Epidermal melanocyte (primary cell): ENCODE results near the gene TBC1D16.

Source experiments
- DNase-seq: peaks from one replicate; pipeline ENCODE4 v3.0.0; 2011; ENCODE audit warnings: low spot score; ENCODE audit not compliant: insufficient read length

The TBC1D16 gene

DNA sequence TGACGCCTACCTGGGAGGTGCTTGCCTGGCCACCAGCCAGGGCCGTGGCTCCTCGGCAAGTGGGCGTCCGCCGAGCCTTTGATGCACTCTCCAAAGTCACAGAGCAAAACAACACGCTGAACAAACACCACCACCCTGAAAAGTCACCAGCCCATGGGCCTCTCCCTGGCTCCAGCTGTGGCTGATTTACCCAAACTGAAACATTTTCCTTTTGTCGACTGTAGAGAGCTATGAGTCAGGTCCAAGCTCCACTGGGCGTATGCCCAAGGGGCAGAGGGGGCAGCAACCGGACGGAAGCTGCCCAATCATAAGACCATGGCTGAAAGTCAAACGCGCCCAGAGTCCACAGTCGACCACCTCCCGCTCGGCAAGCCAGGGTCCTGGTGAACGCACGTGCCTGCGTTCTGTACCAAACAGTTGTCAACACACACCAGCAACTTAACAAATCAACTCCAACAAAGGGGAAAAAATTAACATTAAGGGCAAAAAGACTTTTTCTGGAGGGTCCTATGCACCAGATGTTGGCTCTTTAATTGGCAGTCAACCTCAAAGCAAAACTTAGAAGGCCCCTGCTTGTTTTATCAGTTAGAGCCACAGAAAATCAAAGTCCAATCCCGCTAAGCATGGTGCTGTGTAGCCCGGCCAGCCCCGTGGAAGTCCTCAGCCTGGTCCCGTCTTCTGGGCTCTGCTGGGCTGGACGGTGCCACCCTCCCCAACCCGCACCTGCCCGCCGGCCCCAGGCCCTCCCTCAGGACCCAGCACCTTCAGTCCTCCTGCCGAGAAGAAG lies 47.3 kb downstream of the TBC1D16 start:
- no peak for DNase-seq

DNA sequence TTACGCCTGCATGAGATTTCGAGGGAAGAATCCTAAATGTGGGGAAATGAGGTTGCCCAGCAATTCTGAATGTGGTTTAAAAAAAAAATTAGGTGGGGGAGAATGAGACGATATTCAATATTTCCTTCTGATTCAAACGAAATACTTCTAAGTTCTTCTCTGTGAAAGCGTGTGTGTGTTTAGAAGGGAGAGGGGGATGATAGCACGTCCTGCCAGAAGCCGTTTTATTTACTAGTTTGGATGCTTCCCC lies 47.8 kb downstream of the TBC1D16 start:
- no peak for DNase-seq

DNA sequence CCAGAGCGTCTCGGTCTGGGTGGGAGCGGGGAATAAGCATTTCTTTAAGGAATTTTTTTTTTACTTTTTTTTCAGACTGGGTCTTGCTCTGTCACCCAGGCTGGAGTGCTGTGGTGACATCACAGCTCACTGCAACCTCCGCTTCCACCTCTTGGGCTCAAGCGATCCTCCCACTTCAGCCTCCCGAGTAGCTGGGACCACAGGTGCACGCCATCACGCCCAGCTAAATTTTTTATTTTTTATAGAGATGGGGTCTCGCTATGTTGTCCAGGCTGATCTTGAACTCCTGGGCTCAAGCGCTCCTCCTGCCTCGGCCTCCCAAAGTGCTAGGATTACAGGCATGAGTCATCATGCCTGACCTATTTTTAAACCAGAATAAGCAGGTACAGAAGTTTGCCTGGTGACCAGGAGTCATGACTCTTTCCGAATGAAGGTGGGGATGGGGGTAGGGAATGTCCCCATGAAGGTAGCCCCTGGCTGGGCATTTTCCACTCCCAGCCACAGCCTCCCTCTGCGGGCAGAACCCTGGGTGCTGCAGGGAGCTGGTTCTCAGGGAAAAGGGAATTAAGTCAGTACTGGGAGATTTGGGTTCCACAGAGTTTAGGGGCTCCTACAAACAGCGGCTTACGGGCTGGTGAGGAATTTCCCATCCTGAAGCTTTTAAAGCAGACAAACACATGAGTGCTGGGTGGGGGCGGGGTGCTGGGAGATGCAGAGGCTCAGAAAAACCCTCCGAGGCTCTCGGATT lies 48.3 kb downstream of the TBC1D16 start:
- DNase-seq, result no peak

DNA sequence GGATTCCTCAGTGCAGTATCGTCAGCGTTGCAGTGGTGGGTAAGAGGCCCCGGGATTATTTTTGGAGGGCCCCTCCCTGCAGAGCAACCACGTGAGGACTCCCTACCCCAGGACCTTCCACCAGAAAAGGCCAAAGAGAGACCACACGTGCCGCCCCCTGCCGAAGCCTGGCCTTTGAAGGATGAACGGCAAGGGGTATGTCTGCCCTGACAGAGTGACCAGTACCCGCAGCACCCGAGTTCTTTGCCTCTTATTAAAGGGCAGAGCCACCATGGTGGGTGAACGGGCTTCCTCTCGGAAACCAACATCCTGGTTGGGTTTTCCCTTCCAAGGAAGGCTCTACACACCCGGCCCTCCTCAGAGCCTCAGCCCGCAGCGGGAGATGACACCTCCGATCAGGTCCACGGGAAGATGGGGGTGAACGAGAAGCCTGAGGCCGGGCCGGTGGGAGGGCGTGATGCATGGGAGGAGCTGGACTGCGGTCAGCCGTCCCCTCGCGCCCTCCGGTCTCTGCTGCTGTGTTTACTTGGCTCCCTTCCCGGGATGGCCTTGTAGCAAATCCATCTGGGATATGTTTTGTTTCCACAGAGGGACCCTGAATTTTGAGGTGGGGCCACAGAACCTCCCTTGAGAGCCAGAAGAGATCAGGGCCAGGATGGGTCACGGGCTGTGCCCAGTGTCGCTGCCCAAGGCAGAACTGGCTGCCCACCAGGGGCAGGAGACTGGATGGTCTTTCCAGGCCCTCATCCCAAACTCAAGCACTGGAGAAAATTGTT lies 49.1 kb downstream of the TBC1D16 start:
- no peak for DNase-seq

DNA sequence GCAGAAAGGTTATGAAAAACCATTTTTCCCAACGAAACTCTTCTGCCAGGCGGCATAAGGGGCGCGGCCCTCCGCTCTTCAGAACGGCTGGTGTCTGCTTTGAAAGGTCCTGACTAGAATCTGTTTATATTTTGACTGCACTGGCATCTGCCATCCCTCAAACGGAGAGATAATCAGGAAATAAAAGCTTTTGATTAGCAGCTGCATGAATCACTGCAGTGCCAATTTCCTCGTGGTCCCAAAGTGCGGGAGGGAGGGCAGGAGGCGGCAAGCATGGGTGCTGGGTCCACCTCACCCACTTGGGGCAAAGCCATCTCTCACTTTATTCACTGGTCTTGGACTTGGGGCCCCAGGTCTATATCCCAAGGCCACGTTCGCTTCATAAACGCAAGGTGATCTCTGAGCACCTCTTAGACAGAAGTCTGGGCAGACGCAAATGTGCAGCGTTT lies 49.7 kb downstream of the TBC1D16 start:
- no peak for DNase-seq

DNA sequence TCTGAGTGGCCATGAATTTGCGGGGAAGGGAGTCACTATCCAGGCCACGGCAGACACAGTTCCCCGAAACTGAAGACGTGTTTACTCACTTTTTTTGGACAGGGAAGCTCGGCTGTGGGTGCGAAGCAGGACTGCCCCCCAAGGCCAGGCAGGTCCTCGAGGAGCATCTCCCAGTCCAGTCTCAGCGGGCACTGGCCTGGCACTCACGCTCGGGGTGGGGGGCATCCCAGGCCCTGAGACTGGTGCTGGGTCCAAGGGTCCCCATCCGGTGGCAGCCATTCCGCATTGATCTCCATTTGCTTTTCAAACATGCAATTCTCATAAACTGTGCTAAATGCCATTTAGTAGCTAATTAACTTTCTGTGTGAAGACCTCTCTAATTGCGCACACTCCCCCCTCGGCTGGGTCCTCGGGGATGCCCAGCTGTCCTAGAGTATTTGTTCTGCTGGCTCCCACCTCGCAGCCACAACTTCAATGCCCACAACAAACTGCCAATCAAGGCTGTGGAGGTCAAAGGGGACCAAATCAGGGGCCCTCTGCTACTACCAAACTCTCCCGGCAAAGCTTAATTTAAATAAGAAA lies 50.2 kb downstream of the TBC1D16 start:
- no peak for DNase-seq

DNA sequence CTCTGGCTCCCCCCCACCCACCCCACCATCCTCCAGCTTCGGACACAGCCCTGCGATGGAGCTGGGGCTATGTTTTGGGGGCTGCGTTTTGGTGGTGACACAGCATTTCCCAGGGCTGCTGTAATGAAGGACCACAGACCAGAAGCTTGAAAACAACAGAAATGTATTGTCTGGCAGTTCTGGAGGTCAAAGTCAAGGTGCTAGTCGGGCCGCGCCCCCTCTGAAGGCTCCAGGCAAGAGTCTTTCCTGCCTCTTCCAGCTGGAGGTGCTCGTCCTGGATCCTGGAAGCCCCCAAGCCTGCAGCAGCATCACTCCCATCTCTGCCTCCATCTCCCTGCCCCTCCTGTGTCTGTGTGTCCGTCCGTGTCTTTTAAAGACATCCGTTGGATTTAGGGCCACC lies 50.8 kb downstream of the TBC1D16 start:
- DNase-seq, result no peak

DNA sequence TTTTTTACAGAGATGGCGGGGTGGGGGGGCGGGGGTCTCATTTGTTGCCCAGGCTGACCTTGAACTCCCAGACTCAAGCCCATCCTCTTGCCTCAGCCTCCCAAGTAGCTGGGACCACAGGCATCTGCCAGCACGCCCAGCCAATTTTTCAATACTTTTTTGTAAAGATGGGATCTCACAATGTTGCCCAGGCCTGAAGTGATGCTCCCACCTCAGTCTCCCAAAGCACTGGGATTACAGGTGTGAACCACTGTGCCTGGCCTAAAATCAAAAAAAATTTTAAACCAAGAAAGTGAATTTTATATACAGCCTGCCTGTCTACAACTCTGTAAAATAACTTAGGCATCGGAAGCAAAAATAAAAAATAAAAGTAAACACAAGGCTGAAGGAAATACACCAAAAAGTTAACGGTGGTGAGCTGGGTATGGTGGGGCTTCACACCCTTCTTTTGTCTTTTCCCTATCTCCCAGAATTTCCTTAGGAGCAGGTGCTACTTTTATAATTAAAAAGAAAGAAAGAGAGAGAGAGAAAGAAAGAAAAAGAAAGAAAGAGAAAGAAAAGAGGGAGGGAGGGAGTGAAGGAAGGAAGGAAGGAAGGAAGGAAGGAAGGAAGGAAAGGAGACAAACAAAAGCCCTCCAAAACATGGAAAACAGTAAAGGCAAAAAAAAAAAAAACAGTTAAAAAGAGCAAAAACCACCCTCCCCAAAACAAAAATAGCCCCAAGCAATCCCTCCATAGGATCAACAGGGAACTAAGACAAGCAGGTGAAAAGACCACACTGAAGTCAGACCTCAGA lies 51.4 kb downstream of the TBC1D16 start:
- DNase-seq, result no peak

DNA sequence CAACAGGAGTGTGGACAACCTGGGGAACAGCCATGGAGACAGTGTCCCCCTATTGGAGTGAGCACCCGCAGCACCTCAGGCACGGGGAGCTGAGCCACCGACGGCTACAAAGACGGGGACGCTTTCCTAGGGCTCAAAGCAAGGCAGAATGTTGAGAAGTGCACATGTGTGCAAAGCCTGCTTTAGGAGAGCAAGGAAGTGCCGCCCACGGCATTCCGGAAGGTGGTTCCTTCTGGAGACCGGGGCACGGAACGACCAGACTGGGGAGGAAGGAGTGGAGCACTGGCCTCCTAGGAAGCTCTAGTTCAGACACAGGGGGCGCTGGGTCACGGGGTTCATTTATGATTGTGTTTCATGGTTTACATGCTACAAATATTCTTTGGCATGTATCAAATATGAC lies 52.2 kb downstream of the TBC1D16 start:
- no peak for DNase-seq

DNA sequence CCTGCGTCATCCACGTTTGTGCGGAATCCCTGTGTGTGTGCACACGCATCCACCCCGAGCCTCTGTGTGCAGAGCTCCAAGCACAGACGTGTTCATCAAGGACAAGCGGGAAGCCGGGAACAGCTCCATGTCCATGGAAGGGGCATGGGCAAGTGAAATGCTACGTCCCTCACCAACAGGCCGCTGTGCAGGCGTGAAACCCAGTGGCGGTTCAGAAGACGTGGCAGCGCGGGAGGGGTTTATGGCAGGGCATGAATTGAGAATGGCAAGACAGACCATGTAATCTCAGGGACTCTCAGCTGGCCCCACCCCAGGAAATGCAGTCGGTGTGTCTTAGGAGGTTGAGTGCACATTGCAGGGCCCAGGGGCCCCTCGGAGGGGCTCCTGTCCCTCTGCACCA lies 52.7 kb downstream of the TBC1D16 start:
- no peak for DNase-seq

DNA sequence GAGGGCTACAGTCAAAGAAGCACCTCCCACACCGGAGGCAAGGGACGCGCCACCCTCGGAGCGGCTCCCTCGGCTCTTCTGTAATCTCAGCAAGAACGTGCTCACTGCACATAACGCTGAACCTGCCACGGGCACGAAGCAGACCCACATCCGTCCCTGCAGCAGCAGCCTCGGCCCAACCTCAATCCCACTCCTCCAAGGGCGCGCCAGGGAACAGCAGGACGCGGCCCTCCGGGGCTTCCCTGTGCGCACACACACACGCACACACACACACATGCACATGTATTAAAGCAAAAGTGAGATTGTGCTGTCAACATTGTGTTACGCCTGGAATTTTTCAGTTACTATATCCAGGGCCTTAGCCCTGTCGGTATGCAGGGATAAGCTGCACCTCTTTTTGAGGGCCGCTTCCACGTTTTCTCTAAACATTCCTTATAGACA lies 54.0 kb downstream of the TBC1D16 start:
- DNase-seq, result no peak

DNA sequence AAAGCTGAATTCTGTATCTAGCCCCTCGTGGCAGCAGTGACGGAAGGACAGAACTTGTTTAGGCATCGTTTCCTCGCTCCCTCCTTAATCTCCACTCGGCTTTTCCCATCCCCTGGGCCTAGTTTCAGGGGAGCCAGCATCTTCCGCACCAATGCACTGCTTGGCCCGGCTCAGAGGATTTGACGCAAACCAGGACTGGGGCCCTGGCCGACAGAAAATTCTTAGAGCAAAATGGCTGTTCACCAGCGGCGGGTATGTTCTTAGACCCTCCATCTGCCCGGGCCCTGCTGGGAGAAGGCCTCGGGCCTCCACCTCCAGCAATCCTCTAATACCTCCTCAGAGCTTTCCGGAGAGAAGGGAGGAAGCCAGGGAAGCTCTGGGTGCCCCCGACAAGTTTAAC lies 54.6 kb downstream of the TBC1D16 start:
- DNase-seq, result no peak

DNA sequence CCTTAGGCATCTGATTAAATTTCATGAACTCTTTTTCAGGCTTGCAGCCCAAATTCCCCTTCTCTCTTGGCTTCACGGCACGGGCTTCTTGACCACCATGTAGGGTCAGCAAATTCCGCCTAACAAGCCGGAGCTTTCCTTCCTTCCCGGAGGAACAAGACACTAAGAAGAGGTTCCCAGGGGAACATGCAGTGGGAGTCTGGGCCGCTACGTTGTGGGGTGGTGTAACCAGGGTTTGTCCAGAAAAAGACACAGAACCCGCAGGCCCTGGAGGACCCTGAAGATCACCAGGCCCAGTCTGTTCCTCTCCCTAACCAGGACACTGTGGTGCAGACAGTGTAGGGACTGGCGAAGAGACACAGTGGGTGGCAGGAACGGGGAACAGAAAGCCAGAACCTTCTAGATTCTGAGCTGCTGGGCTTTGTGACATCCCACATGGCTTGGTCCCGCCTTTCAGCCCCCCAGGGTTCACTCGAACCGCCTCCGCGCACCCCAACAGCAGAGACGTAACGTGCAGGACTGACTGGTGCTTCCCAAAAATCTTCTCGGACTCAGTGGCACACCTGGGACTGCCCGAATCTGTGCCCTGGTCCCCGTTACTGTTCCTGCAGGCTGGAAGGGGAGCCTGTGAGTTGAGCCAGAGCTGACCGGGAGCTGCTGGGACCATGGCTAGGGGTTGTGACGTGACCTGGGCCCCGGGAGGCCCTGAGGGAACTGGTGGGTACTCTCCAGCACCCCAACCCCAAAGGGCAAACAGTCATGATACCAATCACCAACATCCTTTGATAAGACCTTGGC lies 55.2 kb downstream of the TBC1D16 start:
- DNase-seq, result no peak

DNA sequence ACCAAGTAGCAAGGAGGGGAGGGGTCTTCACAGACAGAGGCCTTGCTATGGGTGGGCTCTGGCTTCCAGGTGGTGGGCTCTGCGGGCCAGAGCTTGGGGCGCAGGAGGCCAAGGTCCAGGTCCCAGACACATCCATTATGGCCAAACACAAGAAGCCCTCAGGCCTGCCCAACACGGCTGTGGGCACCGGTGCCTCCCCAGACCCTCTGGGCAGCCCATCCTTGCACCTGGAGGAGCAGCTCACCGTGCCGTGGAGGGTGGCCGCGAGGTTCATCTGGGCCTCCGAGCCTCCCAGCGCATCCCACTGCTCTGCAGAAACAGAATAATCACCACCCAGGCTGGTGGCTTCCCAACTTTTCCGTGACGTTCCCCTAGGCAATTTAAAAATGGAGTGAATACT lies 55.9 kb downstream of the TBC1D16 start:
- no peak for DNase-seq

DNA sequence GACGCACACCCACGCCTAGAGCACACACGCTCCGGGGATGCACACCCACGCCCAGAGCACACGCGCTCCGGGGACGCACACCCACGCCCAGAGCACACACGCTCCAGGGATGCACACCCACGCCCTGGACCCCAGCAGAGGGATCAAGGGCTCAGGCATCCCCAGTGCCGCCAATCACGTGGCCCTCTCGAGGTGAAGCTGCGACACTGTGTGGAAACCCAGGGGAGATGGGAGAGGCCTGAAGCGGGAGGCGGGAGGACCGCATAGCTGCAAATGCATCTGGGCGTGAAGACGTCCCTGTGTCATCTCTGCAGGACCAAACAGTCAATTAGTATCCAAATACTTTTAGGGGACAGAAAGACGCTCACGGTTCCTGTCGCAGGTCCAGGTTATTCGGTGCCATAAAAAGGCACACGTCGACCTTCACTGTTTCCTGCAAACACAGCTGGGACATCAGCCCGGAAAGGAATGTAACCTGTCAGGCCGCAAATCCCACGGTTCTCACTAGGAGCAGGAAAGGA lies 56.4 kb downstream of the TBC1D16 start:
- no peak for DNase-seq

DNA sequence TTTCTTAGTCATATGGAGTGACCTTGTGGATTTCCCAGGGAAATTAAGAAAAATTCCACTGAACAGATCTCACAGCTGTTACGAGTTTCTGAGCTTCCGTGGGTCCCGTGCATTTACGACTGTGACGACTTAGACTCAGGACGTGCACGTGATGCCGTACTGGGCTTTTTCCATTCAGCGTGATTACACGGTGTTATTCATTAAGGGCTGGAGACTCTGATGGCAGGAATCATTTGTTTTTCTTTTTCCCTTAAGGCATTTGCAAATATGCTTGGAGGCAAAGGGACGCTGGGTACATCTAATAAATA lies 57.2 kb downstream of the TBC1D16 start:
- DNase-seq, result no peak

DNA sequence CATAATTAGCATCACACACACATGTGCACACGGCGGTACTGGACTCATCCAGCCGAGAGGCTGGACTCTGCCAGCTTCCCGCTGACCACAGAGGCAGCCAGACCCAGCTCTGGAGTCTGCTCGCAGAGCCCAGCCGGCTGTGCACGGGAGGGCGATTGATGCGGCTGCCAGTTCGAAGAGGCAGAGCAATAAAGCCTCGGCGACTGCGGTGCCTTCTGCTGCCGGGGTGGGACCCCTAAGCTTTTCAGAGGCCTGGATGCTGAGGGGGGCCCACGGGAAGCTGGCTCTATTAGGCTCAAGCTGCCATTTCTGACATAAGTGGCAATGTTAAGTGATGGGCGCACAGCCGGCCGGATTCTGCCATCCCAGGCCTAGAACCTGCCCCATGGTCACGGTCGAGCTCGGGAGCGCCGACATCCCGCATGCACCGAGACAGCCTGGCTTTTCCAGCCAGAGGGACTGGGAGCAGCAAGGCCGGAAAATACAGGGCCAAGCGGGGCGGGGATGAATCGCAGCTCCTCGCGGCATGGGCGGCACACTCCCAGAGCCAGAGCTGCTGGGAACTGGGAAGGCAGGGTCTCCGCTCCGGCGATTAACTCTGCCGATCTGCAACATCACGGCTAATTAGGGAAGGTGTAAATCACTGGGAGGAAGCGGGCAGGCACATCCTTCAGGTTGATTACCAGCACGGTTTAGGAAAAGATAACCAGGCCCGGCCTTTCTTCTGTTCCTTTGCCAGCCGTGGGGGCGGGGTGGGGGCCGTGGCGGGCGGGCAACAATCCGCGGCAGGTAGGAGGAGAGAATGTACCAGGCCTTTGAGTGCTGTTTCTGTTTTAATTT lies 57.7 kb downstream of the TBC1D16 start:
- no peak for DNase-seq

DNA sequence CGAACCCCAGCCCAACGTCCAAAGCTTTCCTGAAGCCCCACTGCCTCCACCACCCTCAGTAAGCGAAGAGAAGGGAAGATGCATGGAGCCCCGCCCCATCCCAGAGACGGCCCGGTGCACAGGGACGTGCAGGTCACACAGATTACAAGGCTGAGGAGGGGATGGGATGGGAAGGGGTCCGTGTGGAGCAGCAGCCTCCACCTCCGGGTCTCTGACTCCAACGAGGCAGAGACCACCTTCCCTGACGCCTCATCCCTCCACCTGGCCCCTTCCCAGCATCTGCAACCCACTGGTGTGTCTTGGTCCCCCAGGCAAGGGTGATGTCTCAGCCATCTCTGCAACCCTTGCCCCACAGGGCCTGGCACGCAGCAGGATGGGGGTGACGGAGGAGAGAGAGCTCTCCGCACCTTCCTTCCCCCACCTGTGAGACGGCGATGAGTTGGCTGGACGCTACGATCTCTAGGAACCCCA lies 58.5 kb downstream of the TBC1D16 start:
- DNase-seq, result no peak

DNA sequence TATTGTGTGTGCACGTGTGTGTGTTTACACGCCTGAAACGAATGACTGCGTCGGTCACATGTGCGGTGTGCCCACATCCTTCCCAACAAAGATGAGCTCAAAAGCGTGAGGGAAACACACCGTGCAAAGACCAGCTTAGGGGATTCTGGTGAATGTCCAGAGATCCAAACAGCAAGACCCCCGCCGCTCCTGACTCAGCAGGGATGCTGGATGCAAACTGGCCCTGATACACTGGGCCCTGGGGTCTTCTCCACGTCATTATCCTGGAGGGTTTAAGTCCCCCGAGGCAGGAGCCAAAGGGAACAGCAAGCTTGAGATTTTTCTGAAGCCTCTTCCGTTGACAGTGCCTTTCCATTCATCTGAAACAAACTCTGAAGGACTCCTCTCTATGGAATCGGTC lies 59.2 kb downstream of the TBC1D16 start:
- no peak for DNase-seq
